Pulmonary artery endothelial cell (primary cell): ENCODE results near the gene ARHGEF33. TPM values are rescaled to one million over a fixed set of nuclear protein-coding genes. Genes with fewer than 3 reads are reported as not detected.

ENCODE experiments used
- DNase-seq: peaks from one replicate; pipeline ENCODE4 v3.0.0-alpha.2; 2011; ENCODE audit warnings: low read depth, low spot score
- total RNA-seq: library from RNA; depleted of rRNA; stranded (reverse); fragments of >200 nt; gene quantifications from 2 replicates; pipeline ENCODE4 v1.2.3, GENCODE V29; 2014

Gene ARHGEF33
- total RNA-seq, 1 donor from 2014 or later, result 0.07 TPM

- DNase-seq, result no peak
Observed at GRCh38 chr2:38959466-38959865, 69.8 kb downstream of the ARHGEF33 start.

DNA sequence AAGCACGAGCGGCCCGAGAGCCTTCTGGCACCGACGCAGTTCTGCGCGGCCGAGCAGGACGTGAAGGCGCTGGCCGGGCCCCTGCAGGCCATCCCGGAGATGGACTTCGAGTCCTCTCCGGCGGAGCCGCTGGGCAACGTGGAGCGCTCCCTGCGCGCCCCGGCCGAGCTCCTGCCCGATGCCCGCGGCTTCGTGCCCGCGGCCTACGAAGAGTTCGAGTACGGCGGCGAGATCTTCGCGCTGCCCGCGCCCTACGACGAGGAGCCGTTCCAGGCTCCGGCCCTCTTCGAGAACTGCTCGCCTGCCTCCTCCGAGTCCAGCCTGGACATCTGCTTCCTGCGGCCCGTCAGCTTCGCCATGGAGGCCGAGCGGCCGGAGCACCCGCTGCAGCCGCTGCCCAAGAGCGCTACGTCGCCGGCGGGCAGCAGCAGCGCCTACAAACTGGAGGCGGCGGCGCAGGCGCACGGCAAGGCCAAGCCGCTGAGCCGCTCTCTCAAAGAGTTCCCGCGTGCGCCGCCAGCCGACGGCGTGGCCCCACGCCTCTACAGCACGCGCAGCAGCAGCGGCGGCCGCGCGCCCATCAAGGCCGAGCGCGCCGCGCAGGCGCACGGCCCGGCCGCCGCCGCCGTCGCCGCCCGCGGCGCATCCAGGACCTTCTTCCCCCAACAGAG is 70.4 kb downstream of the ARHGEF33 start:
- DNase-seq, result peak; percentile 60

GRCh38 chr2:38960609-38961320 is 71.1 kb downstream of the ARHGEF33 start:
- DNase-seq, result no peak

DNA sequence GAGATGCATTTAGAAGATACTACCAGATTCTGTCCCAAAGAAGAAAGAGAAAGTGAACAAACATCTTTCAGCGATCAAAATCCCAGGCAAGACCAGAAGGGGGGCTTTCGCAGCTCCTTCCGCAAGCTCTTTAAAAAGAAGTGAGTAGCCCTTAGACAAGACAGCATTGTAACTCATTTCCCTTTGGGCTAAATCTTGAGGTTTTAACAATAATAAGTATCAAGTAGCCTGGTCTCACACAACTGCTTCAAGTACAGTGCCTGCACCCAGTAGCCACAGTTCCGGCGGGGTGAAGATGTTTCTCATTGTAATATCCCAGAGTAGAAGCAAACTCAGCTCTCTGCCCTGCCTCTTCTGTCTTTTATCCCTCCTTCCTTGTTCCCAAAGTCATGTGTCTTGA is 76.3 kb downstream of the ARHGEF33 start:
- no peak for DNase-seq

DNA sequence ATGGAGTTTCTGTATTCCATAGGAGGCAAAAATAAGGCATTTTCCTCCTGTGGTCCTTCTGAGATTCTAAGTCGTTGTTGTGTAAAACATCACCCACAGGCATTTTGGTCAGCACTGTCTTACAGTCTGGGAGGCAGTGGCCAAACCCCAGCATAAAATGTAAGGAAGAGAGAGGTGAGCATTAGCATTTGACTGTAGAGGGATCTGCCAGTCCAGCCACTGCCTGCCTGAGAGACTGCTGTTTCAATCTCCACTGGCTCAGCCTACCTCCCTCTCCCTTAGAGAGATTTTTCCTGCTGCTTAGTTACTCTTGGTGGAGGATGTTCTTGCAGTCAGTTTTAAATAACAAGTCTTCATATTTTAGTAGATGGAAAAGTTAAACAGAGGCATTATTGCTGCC is 77.0 kb downstream of the ARHGEF33 start:
- DNase-seq, result no peak

- DNase-seq, result no peak
Observed at GRCh38 chr2:38968021-38968420, 78.3 kb downstream of the ARHGEF33 start.

- no peak for DNase-seq
Observed at GRCh38 chr2:38971377-38971776, 81.7 kb downstream of the ARHGEF33 start.

GRCh38 chr2:38973266-38973665 is 83.6 kb downstream of the ARHGEF33 start:
- no peak for DNase-seq

- DNase-seq, result no peak
Observed at GRCh38 chr2:38975042-38975441, 85.4 kb downstream of the ARHGEF33 start.

DNA sequence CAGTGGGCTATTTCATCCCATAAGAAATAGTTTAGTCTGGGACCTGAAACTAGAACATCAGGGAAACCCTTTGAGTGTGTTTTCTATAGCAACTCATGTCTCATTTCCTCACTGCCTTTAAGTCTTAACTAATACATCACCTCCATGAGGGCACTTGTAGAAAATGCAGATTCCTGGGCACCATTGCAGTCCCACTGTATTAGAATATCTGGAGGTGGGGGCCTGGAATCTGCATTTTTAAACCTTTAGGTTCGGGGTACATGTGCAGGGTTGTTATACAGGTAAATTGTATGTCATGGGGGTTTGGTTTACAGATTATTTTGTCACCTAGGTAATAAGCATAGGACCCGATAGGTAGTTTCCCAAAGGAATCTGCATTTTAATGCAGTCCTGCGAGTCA is 87.4 kb downstream of the ARHGEF33 start:
- no peak for DNase-seq

- no peak for DNase-seq
Observed at GRCh38 chr2:38978296-38978903, 88.7 kb downstream of the ARHGEF33 start.

GRCh38 chr2:38978908-38979307 is 89.2 kb downstream of the ARHGEF33 start:
- no peak for DNase-seq

GRCh38 chr2:38981003-38981669 is 91.5 kb downstream of the ARHGEF33 start:
- no peak for DNase-seq

GRCh38 chr2:38981670-38982357 is 92.1 kb downstream of the ARHGEF33 start:
- DNase-seq, result no peak

DNA sequence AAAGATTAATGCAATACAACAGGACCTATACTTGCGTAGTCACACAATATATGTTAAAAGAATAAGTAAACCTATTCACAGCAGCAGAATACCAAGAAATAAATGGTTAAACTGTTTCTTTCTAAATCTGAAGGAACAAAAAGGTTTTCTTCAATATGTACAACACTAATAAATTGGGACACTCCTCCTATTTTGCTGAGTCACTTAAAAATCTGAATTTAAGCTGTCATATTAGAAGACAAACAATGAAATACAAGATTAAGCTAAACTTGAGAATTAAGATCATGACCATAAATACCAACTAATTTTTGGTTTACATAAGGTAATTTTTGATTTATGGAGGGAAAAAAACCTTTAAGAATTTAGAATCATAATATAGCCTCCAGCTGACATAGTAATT is 92.8 kb downstream of the ARHGEF33 start:
- DNase-seq, result no peak

DNA sequence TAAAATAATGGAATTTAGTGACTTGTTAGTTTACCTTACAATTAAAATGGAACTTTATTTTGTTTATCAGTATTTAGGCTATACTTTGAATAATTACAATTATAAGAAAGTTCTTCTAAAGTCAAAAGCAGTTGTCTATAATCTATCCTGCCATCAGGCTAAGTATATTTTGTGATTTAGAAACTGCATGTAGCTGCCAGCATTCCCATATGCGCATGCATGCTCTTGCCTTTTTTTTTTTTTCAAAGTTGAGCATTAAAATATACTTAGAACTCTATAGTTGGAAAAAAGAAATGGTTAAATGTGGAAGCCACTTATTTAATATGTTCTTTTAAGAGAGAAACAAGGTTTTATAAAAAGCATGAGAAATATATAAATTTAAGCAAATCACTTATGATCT is 99.0 kb downstream of the ARHGEF33 start:
- no peak for DNase-seq

DNA sequence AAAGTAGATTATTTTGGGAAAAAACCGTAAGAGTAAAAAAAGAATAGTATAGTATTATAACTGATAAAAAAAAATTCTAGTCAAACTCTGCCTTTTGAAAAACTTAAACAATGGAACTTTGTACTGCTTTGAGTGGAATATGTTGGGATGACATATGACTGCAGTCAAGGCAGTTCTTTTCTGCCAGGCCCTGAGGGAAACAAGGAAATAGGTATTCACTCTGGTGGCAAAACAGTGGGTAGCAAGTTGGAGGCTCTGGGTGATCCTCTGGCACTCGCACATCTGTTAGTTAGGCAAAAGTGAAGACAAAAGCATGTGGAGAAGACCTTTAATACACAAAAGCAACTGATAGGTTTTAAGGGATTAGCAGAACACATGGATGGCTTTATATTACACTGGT is 102.2 kb downstream of the ARHGEF33 start:
- no peak for DNase-seq

DNA sequence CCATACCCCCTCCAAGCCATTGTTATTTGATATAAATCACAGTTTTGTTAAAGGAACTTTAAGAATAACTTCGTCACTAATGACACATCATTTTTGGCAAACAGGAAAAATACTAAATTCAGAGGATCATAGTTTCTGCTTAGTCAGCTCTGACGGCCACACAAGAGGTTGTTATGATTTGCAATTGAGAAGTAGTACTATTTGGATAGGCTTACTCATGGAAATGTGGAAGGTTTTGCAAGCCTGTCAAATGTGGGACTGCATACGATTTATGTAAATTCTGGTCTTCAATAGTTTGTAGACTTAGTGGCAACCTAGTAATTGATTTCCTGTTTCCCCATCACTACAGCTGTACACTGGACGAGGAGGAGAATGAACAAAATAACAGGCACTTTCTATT is 108.1 kb downstream of the ARHGEF33 start:
- DNase-seq, result peak; percentile 57

DNA sequence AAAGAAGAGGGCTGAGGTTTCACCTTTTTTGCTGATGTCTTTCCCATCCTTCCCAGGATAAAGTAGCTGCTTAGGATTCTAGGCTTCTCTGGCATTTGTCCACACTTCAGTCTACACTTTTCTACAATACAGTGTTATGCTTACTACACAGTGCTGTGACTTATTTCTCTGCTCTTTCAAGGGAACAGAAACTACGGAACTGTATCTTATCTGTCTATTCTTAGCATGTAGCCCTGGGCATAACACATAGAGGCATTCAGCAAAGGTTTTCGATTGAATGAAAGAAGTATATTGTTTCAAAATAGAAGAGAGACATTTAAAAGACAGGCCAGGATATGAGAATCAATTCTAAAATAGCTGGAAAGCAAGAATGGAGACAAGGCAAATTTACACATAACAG is 110.9 kb downstream of the ARHGEF33 start:
- no peak for DNase-seq

DNA sequence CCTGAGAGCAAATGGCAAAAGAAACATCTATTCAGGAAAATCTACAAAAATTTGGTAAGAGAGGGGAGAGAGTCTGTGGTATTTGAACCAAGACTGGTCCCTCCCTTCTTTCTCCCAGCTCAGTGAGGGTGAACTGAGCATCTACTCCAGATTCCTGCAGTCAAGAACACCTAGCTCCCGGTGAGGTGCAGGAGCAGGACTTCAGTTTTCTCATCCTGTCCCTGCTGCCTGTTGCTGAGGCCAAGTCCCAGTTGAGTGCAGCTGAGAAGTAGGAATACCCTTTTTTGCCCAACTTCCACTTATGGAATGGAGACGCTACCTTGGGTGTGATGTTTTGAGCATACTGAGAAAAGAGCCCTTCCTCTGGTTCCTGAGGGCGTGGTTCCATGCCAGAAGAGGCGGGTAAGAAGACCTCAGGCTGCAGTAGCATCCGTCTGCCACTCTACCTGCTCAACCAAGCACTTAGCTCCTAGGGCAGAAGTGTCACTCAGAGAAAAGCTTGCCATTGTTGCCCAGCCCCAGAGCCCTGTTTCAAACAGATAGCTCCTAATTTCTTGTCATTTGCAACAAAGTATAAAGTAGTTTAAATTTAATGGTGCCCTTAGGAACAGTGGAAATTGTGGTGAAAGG is 118.3 kb downstream of the ARHGEF33 start:
- no peak for DNase-seq

GRCh38 chr2:39008665-39009064 is 119.0 kb downstream of the ARHGEF33 start:
- DNase-seq, result no peak
